CD4-positive, alpha-beta memory T cell (primary cell): ENCODE data around the gene C17orf50. TPM values are rescaled to one million over a fixed set of nuclear protein-coding genes. Genes with fewer than 3 reads are reported as not detected.
A peak's percentile ranks its signal among the peaks of the same experiment; 100 is the strongest.

ENCODE experiments used
- CTCF ChIA-PET: fragments of 350-600 bp; sonication (Branson Sonifier 250); formaldehyde crosslinking; loops from one replicate; lab custom pipeline; 2021; ENCODE audit warnings: inconsistent platforms; ENCODE audit not compliant: partially characterized antibody; lab: Charles Lee
- POLR2A ChIA-PET: fragments of 350-600 bp; sonication (Branson Sonifier 250); formaldehyde crosslinking; loops from one replicate; lab custom pipeline; 2021; ENCODE audit not compliant: partially characterized antibody; lab: Charles Lee
- DNase-seq, 5 donors: peaks; one replicate each; pipeline versions ENCODE4 v3.0.0 to v3.0.0-alpha.2; 2020 to 2022; ENCODE audit warnings: mixed read lengths in 1 of 5
- H3K27ac ChIP-seq: one replicate; pipeline ENCODE4 v1.7.0; 2013; ENCODE audit warnings: low read depth, low read length
- H3K27me3 ChIP-seq: 2 replicates; pipeline ENCODE4 v1.7.0; 2013; ENCODE audit warnings: mild to moderate bottlenecking, low read length, moderate library complexity; ENCODE audit not compliant: insufficient read depth
- H3K36me3 ChIP-seq: 2 replicates; pipeline ENCODE4 v1.7.0; 2013; ENCODE audit warnings: mild to moderate bottlenecking, low read length, moderate library complexity; ENCODE audit not compliant: insufficient read depth
- H3K4me1 ChIP-seq: 2 replicates; pipeline ENCODE4 v1.7.0; 2013; ENCODE audit warnings: mild to moderate bottlenecking, low read length, moderate library complexity; ENCODE audit not compliant: insufficient read depth
- H3K4me3 ChIP-seq, 2 donors: one replicate each; pipeline ENCODE4 v1.7.0; 2013; ENCODE audit warnings: low read length in 2 of 2, mild to moderate bottlenecking in 1 of 2
- H3K9me3 ChIP-seq, 2 donors: one replicate each; pipeline ENCODE4 v1.7.0; 2013; ENCODE audit warnings: low read length in 2 of 2, control low read depth in 1 of 2; ENCODE audit not compliant: control insufficient read depth in 1 of 2
- H3K27ac Mint-ChIP-seq, 7 donors: one replicate each; pipeline ENCODE4 v1.8.0; 2020 to 2021; ENCODE audit warnings: mixed read lengths in 7 of 7, mild to moderate bottlenecking in 6 of 7, inconsistent platforms in 3 of 7, moderate library complexity in 3 of 7
- H3K27me3 Mint-ChIP-seq, 2 donors: one replicate each; pipeline ENCODE4 v1.8.0; 2020 to 2021; ENCODE audit warnings: mixed read lengths in 2 of 2
- H3K36me3 Mint-ChIP-seq, 2 donors: one replicate each; pipeline ENCODE4 v1.8.0; 2020 to 2021; ENCODE audit warnings: mixed read lengths in 2 of 2, inconsistent platforms in 1 of 2, mild to moderate bottlenecking in 1 of 2
- H3K4me1 Mint-ChIP-seq, 4 donors: one replicate each; pipeline ENCODE4 v1.8.0; 2020 to 2021; ENCODE audit warnings: mixed read lengths in 4 of 4, mild to moderate bottlenecking in 1 of 4
- H3K4me3 Mint-ChIP-seq, 8 donors: one replicate each; pipeline ENCODE4 v1.8.0; 2020 to 2021; ENCODE audit warnings: mixed read lengths in 8 of 8, mild to moderate bottlenecking in 7 of 8, moderate library complexity in 6 of 8, inconsistent platforms in 3 of 8
- H3K9me3 Mint-ChIP-seq, 8 donors: one replicate each; pipeline ENCODE4 v1.8.0; 2020 to 2021; ENCODE audit warnings: mixed read lengths in 8 of 8, mild to moderate bottlenecking in 5 of 8, inconsistent platforms in 3 of 8, moderate library complexity in 1 of 8
- intact Hi-C: fragments of 100-400 bp; cut with micrococcal nuclease; formaldehyde crosslinking; loops from one replicate; pipeline ENCODE4 v1.15.1; 2023
- polyA plus RNA-seq, 2 donors: library from polyadenylated mRNA; unstranded; fragments of 300-500 nt; fragmentation: Illumina TruSeq; gene quantifications; one replicate each; pipeline ENCODE4 v1.2.3, GENCODE V29; 2021
- total RNA-seq, 2 experiments: library from RNA; stranded (reverse); gene quantifications; one replicate each; pipeline ENCODE4 v1.2.3, GENCODE V29; 2021

Gene C17orf50
- total and polyA plus RNA-seq, 4 experiments from 2014 or later: not detected

- intact Hi-C loops: loop anchor here (5.0 kb wide), 1 partner anchor 209 kb away; the partner anchor contains the start of gene SLFN12L
- Mint-ChIP-seq H3K4me1 (peaks cover 4 to 23% (median 6%) of the 10 kb centered on the region in 4 donors), H3K27me3 (peaks cover 28 to 41% of the 10 kb centered on the region in 2 donors), H3K27ac (no peak overlapping the region), H3K36me3 (no peaks in the 10 kb centered on the region), H3K9me3 (no peaks in the 10 kb centered on the region), H3K4me3 (no peak overlapping the region)
- DNase-seq: no peak
- peaks cover 22% of the 10 kb centered on the region for H3K27me3 ChIP-seq
- no peaks in the 10 kb centered on the region for H3K4me1 ChIP-seq
- no peaks in the 10 kb centered on the region for H3K36me3 ChIP-seq
- H3K9me3 ChIP-seq: no peaks in the 10 kb centered on the region
- H3K4me3 ChIP-seq: no peak overlapping the region
- ChIA-PET CTCF (interaction anchor here (0.8 to 6.7 kb wide), 7 partner anchors 11 to 1329 kb away, joined by 3 to 64 read pairs (median 6); partner anchors contain the start of gene PEX12), POLR2A (no interaction called here)
- H3K27ac ChIP-seq: no peak overlapping the region
Measured at GRCh38 chr17:35745749-35746320, 14.9 kb upstream of the C17orf50 start.

- Histone ChIP-seq H3K36me3 (no peaks in the 10 kb centered on the region), H3K27me3 (peaks cover 27% of the 10 kb centered on the region), H3K9me3 (no peaks in the 10 kb centered on the region), H3K4me3 (no peak overlapping the region), H3K4me1 (no peaks in the 10 kb centered on the region), H3K27ac (no peak overlapping the region)
- Mint-ChIP-seq H3K9me3 (no peaks in the 10 kb centered on the region), H3K27me3 (peaks cover 24 to 38% of the 10 kb centered on the region in 2 donors), H3K4me3 (no peak overlapping the region), H3K4me1 (peaks cover 0 to 9% (median 2%) of the 10 kb centered on the region in 4 donors), H3K36me3 (no peaks in the 10 kb centered on the region), H3K27ac (no peak overlapping the region)
- intact Hi-C loops: loop anchor here (1.0 to 5.0 kb wide), 8 partner anchors 210 to 1327 kb away; partner anchors contain the start of genes NLE1, RAD51D and SLFN12L
- peak; percentile 72 to 76 (median 75) for DNase-seq
- CTCF ChIA-PET: interaction anchor here (0.6 to 6.7 kb wide), 51 partner anchors 8 to 1331 kb away, joined by 3 to 64 read pairs (median 4); partner anchors contain the start of genes PEX12, RAD51D, RASL10B and SLFN12L
- POLR2A ChIA-PET: interaction anchor here (0.7 to 1.7 kb wide), 9 partner anchors 17 to 606 kb away, joined by 3 to 5 read pairs (median 3); partner anchors contain the start of genes MMP28, NLE1, RASL10B and SLFN12L
Measured at GRCh38 chr17:35747540-35748017, 13.1 kb upstream of the C17orf50 start.

- H3K9me3 ChIP-seq: no peaks in the 10 kb centered on the region
- peaks cover 0 to 9% (median 2%) of the 10 kb centered on the region in 4 donors for H3K4me1 Mint-ChIP-seq
- no peaks in the 10 kb centered on the region for H3K4me1 ChIP-seq
- no peak overlapping the region for H3K4me3 ChIP-seq
- H3K36me3 ChIP-seq: no peaks in the 10 kb centered on the region
- peaks cover 27% of the 10 kb centered on the region for H3K27me3 ChIP-seq
- no peak for DNase-seq
- intact Hi-C loops: loop anchor here (5.0 kb wide), 1 partner anchor 211 kb away; the partner anchor contains the start of gene SLFN12L
- no peak overlapping the region for H3K4me3 Mint-ChIP-seq
- no peak overlapping the region for H3K27ac ChIP-seq
- H3K36me3 Mint-ChIP-seq: no peaks in the 10 kb centered on the region
- CTCF ChIA-PET: interaction anchor here (1.3 to 6.7 kb wide), 13 partner anchors 12 to 629 kb away, joined by 3 to 64 read pairs (median 9); partner anchors contain the start of genes RAD51D, RASL10B and TAF15
- POLR2A ChIA-PET: interaction anchor here (1.4 to 1.7 kb wide), 2 partner anchors 435 to 607 kb away, joined by 3 to 4 read pairs; partner anchors contain the start of gene NLE1
- no peak overlapping the region for H3K27ac Mint-ChIP-seq
- peaks cover 24 to 38% of the 10 kb centered on the region in 2 donors for H3K27me3 Mint-ChIP-seq
- H3K9me3 Mint-ChIP-seq: no peaks in the 10 kb centered on the region
Measured at GRCh38 chr17:35748341-35748841, 12.3 kb upstream of the C17orf50 start.

- H3K4me3 ChIP-seq: no peak overlapping the region
- Mint-ChIP-seq H3K27me3 (peaks cover 21 to 35% of the 10 kb centered on the region in 2 donors), H3K9me3 (no peaks in the 10 kb centered on the region), H3K4me1 (peaks cover 0 to 9% (median 2%) of the 10 kb centered on the region in 4 donors), H3K27ac (no peak overlapping the region), H3K36me3 (no peaks in the 10 kb centered on the region), H3K4me3 (no peak overlapping the region)
- CTCF ChIA-PET: interaction anchor here (1.5 to 6.7 kb wide), 6 partner anchors 15 to 581 kb away, joined by 3 to 64 read pairs (median 20); partner anchors contain the start of gene RASL10B
- H3K27me3 ChIP-seq: peaks cover 27% of the 10 kb centered on the region
- no peaks in the 10 kb centered on the region for H3K9me3 ChIP-seq
- no peak for DNase-seq
- no peaks in the 10 kb centered on the region for H3K4me1 ChIP-seq
- intact Hi-C loops: loop anchor here (5.0 kb wide), 1 partner anchor 212 kb away; the partner anchor contains the start of gene SLFN12L
- POLR2A ChIA-PET: no interaction called here
- no peaks in the 10 kb centered on the region for H3K36me3 ChIP-seq
- H3K27ac ChIP-seq: no peak overlapping the region
Measured at GRCh38 chr17:35748979-35749378, 11.7 kb upstream of the C17orf50 start.

GRCh38 chr17:35749560-35750412 is 10.9 kb upstream of the C17orf50 start:
- no peaks in the 10 kb centered on the region for H3K4me1 ChIP-seq
- H3K4me3 ChIP-seq: no peak overlapping the region
- peaks cover 0 to 9% (median 2%) of the 10 kb centered on the region in 4 donors for H3K4me1 Mint-ChIP-seq
- no peak overlapping the region for H3K27ac Mint-ChIP-seq
- H3K27me3 Mint-ChIP-seq: peaks cover 19 to 31% of the 10 kb centered on the region in 2 donors
- peaks cover 27% of the 10 kb centered on the region for H3K27me3 ChIP-seq
- H3K36me3 Mint-ChIP-seq: no peaks in the 10 kb centered on the region
- no peak for DNase-seq
- H3K27ac ChIP-seq: no peak overlapping the region
- CTCF ChIA-PET: interaction anchor here (0.6 to 6.7 kb wide), 5 partner anchors 14 to 609 kb away, joined by 3 to 64 read pairs (median 27); partner anchors contain the start of gene RASL10B
- H3K9me3 ChIP-seq: no peaks in the 10 kb centered on the region
- peak overlapping the region in 1 of 8 donors; percentile 55 for H3K4me3 Mint-ChIP-seq
- POLR2A ChIA-PET: no interaction called here
- intact Hi-C loops: loop anchor here (5.0 kb wide), 1 partner anchor 212 kb away; the partner anchor contains the start of gene SLFN12L
- H3K36me3 ChIP-seq: no peaks in the 10 kb centered on the region
- no peaks in the 10 kb centered on the region for H3K9me3 Mint-ChIP-seq

- H3K36me3 ChIP-seq: no peaks in the 10 kb centered on the region
- intact Hi-C loops: no loop called here
- peaks cover 27% of the 10 kb centered on the region for H3K27me3 ChIP-seq
- no peaks in the 10 kb centered on the region for H3K36me3 Mint-ChIP-seq
- no peak for DNase-seq
- peaks cover 0 to 9% (median 2%) of the 10 kb centered on the region in 4 donors for H3K4me1 Mint-ChIP-seq
- peaks cover 19 to 31% of the 10 kb centered on the region in 2 donors for H3K27me3 Mint-ChIP-seq
- peak overlapping the region in 1 of 8 donors; percentile 55 for H3K4me3 Mint-ChIP-seq
- H3K27ac Mint-ChIP-seq: no peak overlapping the region
- no peak overlapping the region for H3K27ac ChIP-seq
- ChIA-PET POLR2A (no interaction called here), CTCF (interaction anchor here (1.0 to 6.7 kb wide), 3 partner anchors 9 to 582 kb away, joined by 3 to 61 read pairs (median 27); no protein-coding TSS in a partner anchor)
- no peak overlapping the region for H3K4me3 ChIP-seq
- H3K9me3 Mint-ChIP-seq: no peaks in the 10 kb centered on the region
- no peaks in the 10 kb centered on the region for H3K4me1 ChIP-seq
- H3K9me3 ChIP-seq: no peaks in the 10 kb centered on the region
Measured at GRCh38 chr17:35750526-35751395, 9.9 kb upstream of the C17orf50 start.
